ENCODE data around the gene PHGDH. TPM values are rescaled to one million over a fixed set of nuclear protein-coding genes. Genes with fewer than 3 reads are reported as not detected.

Gene PHGDH
- polyA plus RNA-seq, 2 donors = 24.3 to 68.7 TPM

DNA sequence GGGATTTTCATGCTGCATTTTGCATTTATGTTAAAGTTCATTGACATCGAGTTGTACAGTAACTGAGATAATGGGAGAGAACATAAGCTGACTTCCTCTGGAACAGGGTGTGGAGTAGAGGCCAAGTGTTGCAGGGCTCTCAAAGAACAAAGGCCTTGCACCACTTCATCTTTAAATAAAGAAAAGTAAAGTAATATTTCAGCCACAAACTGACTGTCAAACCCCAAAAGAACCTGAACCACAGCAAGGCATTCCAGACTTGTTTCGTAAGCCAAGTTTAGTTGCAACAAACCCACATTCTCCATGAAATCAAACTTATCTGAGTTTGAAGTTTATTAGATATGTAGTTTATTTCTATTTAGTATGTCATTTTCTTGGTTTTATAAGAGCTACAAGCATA, 76.0 kb downstream of the PHGDH start:
- WGBS, 2 donors = 27 to 38% methylated on average over 2 of the region's 2 CpGs
- Histone ChIP-seq H3K4me1 (ENCODE audit: control insufficient read depth in 2 of 2, insufficient read depth in 2 of 2, low read length in 1 of 2) (peaks cover 4% of the 10 kb centered on the region in 2 donors), H3K4me3 (ENCODE audit: low read depth in 1 of 2, low read length in 2 of 2) (no peak overlapping the region), H3K27ac (ENCODE audit: low read depth in 2 of 2, low read length in 1 of 2) (peak overlapping the region in 1 of 2 donors; percentile 18), H3K36me3 (ENCODE audit: control insufficient read depth in 2 of 2, insufficient read depth in 2 of 2, low read length in 1 of 2) (no peaks in the 10 kb centered on the region), H3K27me3 (ENCODE audit: control insufficient read depth in 1 of 2, insufficient read depth in 2 of 2, low read length in 2 of 2) (no peaks in the 10 kb centered on the region), H3K9me3 (ENCODE audit: control insufficient read depth in 2 of 2, insufficient read depth in 1 of 2, low read depth in 1 of 2, low read length in 1 of 2) (no peaks in the 10 kb centered on the region)

DNA sequence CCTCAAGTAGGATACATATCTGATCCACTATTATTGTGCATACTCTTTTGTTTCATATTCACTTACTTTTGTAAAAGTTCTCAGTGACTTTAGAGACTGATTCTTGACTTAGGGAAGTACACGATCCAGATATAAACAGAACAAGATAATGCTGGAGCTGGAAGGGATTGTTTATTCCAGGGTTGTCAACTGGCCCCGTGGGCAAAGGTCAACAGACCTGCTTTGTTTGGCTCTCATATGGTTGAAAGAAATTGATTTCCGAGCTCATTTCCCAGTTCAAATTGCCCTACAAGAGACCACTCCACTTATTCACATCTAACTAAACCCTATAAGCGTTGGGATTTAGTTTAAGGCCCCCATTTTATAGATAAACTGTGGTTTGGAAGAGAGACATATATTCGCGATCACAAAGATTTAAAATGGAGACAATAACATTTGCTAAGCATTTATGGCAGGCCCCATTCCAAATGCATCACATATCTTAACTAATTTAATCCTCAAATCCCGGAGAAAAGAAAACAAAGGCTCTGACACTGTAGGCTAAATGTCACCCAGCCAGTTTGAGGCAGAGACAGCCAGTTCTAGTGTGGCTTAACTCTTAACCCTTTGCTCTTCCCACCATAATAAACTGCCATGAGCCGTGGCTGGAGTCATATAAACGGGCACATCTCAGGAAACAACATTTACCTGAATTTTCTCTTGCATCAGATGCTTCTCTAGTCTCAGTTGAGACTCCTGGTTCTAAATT, 78.9 kb downstream of the PHGDH start:
- H3K36me3 ChIP-seq (ENCODE audit: control insufficient read depth in 2 of 2, insufficient read depth in 2 of 2, low read length in 1 of 2) = no peaks in the 10 kb centered on the region
- H3K4me1 ChIP-seq (ENCODE audit: control insufficient read depth in 2 of 2, insufficient read depth in 2 of 2, low read length in 1 of 2) = peaks cover 3 to 10% of the 10 kb centered on the region in 2 donors
- H3K27ac ChIP-seq (ENCODE audit: low read depth in 2 of 2, low read length in 1 of 2) = peak overlapping the region; percentile 63 to 83
- no peaks in the 10 kb centered on the region for H3K27me3 ChIP-seq (ENCODE audit: control insufficient read depth in 1 of 2, insufficient read depth in 2 of 2, low read length in 2 of 2)
- WGBS, 2 donors = 28 to 29% methylated on average over 9 of the region's 9 CpGs
- H3K4me3 ChIP-seq (ENCODE audit: low read depth in 1 of 2, low read length in 2 of 2) = no peak overlapping the region
- H3K9me3 ChIP-seq (ENCODE audit: control insufficient read depth in 2 of 2, insufficient read depth in 1 of 2, low read depth in 1 of 2, low read length in 1 of 2) = no peaks in the 10 kb centered on the region

GRCh38 chr1:119791377-119791776, 79.6 kb downstream of the PHGDH start:
- H3K27ac ChIP-seq (ENCODE audit: low read depth in 2 of 2, low read length in 1 of 2) = peak overlapping the region; percentile 39 to 76
- H3K4me3 ChIP-seq (ENCODE audit: low read depth in 1 of 2, low read length in 2 of 2) = no peak overlapping the region
- H3K4me1 ChIP-seq (ENCODE audit: control insufficient read depth in 2 of 2, insufficient read depth in 2 of 2, low read length in 1 of 2) = peaks cover 3 to 10% of the 10 kb centered on the region in 2 donors
- no peaks in the 10 kb centered on the region for H3K27me3 ChIP-seq (ENCODE audit: control insufficient read depth in 1 of 2, insufficient read depth in 2 of 2, low read length in 2 of 2)
- H3K36me3 ChIP-seq (ENCODE audit: control insufficient read depth in 2 of 2, insufficient read depth in 2 of 2, low read length in 1 of 2) = no peaks in the 10 kb centered on the region
- whole genome bisulfite sequencing, 2 donors = 68 to 77% methylated on average over 4 of the region's 4 CpGs
- H3K9me3 ChIP-seq (ENCODE audit: control insufficient read depth in 2 of 2, insufficient read depth in 1 of 2, low read depth in 1 of 2, low read length in 1 of 2) = no peaks in the 10 kb centered on the region

Other genes starting within 250 kb of the PHGDH start
- not detected for gene HSD3B1, start 204.7 kb upstream of the PHGDH start, polyA plus RNA-seq
- under 1 TPM; 0.26 to 0.40 TPM for gene ZNF697, start 63.7 kb upstream of the PHGDH start, polyA plus RNA-seq
- 1 to 10 TPM; 1.3 to 5.8 TPM for gene HMGCS2, start 57.0 kb downstream of the PHGDH start, polyA plus RNA-seq
- under 1 TPM in 1 of 2 donors, not detected in 1; 0.12 TPM for gene REG4, start 99.5 kb downstream of the PHGDH start, polyA plus RNA-seq
- gene ADAM30, start 184.6 kb downstream of the PHGDH start, polyA plus RNA-seq = not detected

All from esophagus (tissue), 2 donors.